Activated CD4-positive, alpha-beta T cell treated with anti-CD3 and anti-CD28 coated beads, Interleukin-2, Interleukin-4, amounts not matched to agents 100 ng/mL and 50 ng/mL, durations not matched to agents 16 hours and 8 hours (primary cell): ENCODE data around the gene BLOC1S5.
"Not testable (repeated sequence)": the region's sequence is repeated elsewhere in the genome, so short reads cannot be mapped to it uniquely, and the experiment has no call there.

Experiments used
- DNase-seq: peaks from one replicate; pipeline ENCODE4 v3.0.0-alpha.2; 2020; ENCODE audit warnings: low spot score

The BLOC1S5 gene

DNA sequence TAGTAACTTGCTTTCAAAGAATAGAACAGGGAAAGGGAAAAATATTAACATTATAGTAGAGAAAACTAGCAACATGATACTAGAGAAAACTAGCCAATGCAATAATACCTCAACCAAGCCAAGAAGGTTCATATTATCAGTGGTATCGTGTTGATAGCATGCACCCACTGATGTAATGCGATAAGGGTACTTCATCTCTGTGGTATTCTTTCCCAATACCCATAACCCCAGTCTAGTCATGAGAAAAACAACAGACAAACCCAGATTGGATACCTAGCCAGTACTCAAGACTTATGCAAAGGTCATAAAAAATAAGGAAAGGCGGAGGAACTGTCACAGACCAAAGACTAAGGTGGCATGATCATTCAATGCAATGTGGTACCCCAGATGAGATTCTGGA lies 21.0 kb downstream of the BLOC1S5 start:
- DNase-seq: no peak

DNA sequence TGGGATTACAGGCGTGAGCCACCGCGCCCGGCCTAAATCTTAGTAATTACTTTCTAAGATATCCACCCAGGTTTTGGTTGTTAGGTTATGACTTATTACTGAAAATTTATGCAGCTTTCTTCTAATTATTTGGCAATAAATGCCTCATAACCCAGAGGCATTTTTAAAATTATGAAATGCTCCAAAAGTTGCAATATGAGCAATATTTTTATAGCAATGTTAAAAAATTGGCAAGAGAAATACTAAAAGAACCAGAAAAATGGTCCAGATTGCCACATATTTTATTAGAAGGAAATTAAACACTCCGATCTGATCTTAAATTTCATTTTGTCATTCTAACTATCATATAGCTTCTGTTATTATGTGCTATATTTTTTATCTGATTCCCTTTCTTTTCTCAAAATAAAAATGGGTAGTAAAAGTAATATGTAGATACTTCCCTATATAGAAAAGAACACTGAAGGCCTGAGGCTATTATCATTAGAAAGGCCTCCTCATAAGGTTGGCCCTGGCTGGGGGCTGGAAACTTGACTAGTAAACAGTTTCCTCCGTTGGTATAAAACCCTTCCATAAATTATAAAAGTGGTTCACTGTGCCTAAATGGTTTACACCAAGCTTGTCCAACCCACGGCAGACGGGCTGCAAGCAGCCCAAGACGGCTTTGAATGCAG lies 22.1 kb downstream of the BLOC1S5 start:
- no peak for DNase-seq

DNA sequence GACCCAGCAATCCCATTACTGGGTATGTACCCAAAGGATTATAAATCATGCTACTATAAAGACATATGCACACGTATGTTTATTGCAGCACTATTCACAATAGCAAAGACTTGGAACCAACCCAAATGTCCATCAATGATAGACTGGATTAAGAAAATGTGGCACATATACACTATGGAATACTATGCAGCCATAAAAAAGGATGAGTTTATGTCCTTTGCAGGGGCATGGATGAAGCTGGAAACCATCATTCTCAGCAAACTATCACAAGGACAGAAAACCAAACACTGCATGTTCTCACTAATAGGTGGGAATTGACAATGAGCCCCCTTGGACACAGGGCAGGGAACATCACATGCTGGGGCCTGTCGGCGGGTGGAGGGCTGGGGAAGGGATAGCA lies 30.1 kb downstream of the BLOC1S5 start:
- DNase-seq: not testable (repeated sequence)

DNA sequence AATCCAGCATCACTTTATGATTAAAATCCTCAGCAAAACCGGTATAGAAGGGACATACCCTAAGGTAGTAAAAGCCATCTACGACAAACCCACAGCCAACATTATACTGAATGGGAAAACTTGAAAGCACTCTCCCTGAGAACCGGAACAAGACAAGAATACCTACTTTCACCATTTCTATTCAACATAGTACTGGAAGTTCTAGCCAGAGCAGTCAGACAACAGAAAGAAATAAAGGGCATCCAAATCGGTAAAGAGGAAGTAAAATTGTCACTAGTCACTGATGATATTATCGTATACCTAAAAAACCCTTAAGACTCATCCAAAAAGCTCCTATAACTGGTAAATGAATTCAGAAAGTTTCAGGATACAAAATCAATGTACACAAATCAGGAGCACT lies 33.3 kb downstream of the BLOC1S5 start:
- no peak for DNase-seq

DNA sequence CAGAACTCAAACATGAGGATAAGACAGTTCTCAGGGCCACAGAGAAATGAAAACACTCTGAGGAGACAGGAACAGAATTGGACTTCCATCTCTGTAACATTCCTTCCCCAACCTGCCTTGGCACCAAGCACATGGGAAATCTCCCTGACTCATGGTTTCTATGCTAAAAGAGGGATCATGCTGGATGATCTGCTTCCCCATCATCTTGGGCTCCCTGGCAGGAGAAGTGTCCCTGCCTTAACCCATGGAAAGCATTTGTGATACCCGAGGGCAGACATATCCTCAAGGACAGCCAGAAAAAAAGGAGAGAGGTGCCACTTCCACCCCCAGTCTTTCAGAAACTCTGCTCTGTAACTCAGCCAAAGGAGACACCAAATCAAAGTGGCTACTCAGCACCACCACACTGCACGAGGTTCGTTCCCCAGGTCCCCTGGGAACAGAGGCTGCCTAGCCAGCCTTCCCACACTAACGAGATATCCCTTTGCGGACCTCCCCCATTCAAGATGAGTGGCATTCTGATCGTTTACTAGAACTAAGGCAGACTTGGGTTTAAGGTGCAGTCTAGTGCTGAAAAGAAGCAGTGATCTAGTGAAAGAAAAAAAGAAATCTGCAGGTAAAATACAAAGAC lies 34.8 kb downstream of the BLOC1S5 start:
- no peak for DNase-seq

DNA sequence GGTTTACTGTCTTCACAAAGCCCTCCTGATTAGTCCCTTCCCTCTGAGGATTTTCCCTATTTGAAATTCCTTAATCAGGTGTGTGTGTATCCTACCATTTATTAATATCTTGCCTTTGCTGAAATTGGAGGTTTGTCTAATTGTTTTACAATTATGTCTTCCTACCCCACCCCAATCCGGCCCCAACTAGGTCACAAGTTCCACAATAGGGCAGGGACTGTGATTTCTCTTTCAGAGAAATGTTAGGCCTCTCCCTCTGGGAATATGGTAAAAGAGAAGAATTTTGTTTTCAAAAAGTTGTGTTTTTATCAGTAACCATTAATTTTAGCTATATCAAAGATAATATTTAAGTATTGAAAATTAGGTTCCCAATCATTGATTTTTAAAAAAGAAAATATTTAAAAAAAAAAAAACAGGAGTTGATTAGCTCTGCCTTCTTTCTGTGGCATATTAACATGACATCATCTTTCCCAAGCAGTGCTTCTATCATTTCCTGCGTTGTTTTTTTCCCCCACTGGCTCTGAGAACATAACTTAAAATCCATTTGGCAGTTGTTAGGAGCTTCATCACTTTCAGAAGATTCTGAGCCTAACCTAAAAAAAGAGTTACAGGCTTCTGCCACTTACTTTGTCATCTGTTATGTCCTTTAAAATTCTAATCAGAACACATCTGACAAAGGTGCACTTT lies 36.1 kb downstream of the BLOC1S5 start:
- no peak for DNase-seq

DNA sequence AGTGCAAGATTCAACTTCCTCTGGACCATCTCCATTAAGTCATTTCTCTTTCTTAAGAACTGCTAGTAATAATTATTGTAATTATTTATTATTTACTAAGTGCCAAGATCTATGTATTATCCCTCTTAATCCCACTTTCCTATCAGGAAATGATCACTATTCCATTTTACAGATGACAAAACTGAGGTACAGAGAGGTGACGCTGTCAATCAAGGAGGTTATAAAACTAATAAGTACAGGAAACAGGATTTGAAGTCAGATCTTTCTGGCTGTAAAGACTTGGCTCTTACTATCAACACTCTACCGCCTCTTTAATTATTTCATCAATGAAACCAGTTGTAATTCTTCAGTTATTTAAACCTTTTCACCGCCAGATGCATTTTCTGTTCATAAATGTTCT lies 37.4 kb downstream of the BLOC1S5 start:
- DNase-seq: no peak

DNA sequence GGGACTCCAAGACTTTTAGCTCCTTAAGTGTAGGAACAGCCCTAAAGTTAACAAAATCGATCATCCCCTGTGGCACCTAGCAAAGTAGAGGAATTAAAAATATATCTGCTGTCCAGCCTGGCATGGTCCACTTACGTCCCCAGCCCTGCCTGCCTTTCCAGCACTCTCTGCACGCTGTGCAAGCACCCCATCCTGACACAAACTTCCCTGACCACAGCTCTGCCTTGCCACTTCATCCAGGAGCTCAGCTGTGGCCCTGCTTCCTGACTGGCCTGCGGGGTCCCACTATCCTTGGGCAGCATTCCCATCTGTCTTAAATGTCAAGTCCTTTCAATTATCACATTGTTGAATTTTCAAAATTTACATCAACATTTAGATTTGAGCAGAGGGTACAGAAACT lies 39.0 kb downstream of the BLOC1S5 start:
- no peak for DNase-seq

DNA sequence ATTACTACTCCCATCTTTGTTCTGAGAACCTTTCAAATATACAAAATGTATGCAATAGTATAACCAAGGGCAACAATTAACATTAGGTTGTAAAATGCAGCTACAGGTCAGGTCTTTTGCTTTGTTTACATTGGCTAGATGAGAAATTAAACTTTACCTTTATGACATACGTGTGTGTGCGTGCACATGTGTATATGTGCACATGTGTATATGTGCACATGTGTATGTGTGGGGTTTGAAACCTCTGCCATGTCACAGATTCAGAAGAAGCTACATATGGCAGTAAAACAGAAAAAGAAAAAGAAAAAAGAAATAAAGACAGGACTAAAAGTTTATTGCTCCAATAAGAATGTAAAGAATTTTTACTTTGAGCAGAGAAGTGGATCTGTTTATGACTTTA lies 40.6 kb downstream of the BLOC1S5 start:
- DNase-seq: no peak

DNA sequence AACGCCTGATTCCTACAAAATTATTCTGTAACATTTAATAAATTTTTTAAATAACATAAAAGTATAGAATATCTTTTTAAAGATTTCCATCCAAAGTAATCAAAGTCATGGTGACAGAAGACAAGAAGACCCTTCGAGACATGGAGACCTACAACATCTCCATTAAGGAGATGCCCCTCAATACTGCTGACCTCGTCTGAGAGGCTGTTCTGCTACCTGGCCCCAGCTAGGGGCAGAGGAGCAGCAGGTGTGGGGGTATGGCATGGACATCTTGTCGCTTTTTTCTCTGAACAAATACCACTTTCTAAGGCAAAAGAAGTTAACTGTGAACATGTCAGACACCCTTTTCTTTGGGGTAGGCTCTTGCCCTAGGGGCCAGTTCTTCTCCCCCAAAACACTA lies 44.1 kb downstream of the BLOC1S5 start:
- DNase-seq: no peak

DNA sequence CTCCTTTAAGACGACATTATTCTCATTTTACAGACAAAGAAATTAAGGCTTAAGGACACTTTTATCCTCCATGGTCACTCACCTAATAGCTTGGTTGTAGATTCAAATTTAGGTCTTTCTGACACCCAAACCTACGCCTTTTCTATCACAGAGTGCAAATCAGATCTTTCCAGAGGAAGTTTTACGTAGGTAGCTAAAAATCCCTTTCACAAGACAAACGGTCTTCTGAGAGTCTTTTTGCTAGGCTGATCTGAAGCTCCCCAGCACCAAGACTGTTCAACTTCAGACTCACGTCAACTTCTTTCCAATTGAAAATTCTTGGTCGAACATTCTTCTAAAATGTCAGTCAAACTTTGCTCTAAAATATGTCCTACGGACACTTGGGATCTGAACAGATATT lies 46.5 kb downstream of the BLOC1S5 start:
- DNase-seq: no peak

DNA sequence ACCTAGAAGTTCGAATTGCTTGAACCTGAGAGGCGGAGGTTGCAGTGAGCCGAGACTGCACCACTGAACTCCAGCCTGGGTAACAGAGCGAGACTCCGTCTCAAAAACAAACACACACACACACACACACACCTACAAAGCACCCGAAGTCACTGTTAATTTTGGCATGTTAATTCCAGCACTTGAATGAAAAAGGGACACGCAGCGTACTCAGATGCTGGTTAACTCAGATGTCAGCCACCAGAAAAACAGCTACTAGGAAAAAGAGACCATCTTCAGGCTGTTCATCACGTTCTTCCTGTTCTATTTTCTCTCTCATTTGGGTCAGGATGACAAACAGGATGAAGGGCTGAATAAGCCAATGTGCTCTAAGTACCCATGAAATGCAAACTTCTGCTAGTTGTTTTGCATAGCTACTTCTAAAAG lies 46.9 kb downstream of the BLOC1S5 start:
- DNase-seq: peak; percentile 26

DNA sequence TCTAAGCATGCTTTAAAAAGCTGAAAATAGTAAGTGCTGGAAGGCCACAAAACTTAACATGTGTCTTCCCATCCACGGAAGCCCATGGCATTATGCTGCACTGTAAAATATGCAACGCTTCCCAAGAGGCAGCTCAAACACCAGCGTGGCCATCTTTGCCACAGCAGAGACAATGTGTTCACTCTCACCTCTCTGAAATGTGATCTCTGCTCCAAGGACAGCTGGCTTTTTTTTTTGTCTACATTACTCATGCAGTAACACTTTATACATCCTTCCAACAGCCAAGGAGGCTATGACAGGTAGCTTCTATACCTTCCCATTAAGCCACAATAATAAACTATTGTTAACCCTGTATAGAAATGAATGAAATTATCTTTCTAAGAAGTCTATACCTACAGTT lies 49.2 kb downstream of the BLOC1S5 start:
- DNase-seq: no peak

DNA sequence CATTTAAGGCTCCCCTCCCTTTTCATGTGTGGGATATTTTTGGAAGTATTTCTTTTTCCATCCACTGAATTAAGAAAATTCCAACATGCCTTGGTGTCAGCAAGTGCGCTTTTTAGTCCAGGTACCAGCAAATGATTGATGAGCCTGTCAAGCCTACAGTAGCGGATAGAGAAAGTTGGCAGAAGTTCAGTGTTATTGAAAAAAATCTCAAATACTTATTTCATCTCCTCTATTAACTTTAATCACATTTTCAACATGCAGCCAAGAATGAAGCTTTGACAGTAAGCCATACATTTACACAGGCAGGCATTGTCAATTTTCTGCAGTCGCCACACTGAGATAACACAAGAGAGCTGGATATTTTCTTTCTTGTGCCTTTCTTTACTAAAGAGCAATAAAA lies 50.4 kb downstream of the BLOC1S5 start:
- DNase-seq: no peak

DNA sequence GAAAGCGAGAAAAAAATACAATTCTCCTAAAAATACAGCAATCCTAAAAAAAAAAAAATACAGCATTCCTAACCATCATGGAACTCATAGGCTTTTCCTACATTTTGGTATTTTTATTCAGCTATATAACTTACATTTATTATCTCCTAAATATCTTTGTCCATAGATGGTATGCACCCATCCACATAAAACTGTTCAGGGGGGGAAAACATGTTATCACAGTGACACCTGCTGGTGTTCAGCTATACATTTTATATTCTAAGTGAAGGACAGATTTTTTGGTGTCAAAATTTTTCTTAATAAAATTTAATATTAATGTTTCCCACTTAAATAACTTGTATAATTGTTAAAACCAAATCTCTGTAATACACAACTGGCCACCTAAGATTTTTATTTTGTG lies 58.0 kb downstream of the BLOC1S5 start:
- no peak for DNase-seq

DNA sequence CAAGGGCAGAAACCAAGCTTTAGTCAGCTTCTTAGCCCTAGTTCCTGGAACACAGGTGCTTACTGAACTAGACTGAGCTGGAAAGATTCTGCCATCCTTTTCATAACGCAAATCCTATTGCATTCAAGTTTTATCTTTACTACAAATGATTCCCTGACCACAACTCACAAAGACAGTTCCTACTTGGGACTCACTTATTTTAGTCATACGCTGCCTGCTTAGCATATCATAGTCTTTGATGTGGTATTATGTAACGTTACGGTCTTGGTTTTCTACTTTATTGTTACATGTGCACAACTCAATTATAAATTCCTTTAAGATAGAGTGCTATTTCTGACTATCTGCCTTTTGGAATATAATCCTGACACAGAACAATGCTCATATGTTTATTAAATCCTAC lies 59.1 kb downstream of the BLOC1S5 start:
- DNase-seq: no peak

DNA sequence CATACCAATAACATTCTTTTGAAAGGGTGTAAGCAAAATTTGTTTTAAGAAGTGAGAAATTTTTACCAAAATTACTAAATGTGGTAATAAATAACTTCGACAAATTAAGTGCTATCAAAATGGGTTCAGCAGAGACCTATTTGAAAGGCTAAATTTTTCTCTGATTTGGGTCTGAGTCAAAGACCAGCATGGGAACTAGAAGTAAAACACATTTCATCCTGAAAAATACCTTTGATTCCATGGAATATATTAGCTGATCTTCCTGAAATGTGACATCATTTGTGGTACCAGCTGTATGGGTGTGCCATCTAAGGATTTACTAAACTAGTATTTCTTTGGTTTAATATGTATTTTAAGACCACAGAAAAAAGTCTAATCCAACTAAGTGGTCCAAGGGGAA lies 63.6 kb downstream of the BLOC1S5 start:
- DNase-seq: no peak

DNA sequence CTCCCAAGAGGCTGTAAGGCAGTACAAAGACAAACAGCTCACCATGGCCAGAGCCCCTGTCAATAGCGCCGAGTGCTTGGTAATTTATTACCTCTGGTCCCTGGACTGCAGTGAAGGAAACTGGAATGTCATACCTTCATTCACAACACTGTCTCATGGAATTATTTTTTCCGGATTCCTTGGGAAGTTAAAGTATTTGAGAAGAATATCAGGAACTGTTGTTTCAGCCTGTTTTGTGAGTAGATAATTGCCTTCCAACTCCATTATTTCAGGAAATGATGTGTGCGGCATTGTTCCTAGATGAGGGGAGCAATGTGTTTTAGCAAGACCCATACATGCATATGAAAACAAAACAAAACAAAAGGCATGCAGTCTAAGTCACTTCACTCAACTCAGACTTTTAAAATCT lies 64.0 kb downstream of the BLOC1S5 start:
- DNase-seq: no peak

DNA sequence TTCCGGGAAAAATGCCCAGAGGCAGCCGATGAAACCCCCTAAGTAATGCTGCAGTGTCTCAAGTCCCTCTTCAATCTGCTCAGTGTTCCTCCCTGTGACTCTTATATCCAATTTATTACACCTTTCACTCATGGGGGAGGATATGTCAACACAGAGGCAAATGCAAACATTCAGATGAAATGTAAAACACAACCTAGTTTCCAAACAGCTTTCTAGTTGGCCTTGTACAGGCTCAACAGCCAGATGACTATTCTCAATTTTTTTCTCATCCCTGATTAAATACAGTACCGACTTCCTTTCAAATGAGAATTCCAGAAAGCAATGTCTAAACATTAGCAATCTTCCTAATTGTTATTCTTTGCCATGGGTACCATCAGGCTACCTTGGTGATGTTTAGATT lies 65.0 kb downstream of the BLOC1S5 start:
- no peak for DNase-seq

DNA sequence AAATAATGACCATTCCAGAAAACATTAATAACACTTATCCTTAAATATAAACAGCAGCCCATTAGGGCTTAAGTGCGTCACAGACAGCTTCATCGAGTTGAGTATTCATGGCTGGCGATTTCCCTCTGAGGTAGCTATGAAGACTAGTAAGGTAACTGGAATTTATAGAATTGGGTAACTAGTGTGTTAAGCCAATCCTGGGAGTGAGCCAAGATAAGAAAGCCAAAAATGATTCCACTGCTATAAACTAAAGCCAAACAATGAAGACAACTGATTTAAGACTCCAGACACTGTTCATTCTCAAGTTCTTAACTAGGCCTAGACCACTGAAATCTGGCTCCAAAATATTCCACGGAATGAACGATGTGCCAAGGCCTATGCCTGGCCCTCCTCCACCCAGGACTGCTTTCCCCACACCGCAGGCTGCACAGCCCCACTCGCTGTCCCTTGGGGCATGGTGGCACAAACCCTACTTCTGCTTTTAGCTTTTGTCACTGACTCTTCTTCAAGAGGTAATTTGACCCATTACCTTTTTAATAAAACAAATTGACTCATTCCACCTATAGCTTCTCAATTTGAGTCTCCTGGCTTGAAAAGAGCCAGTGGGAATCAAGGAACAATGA lies 66.0 kb downstream of the BLOC1S5 start:
- DNase-seq: no peak

DNA sequence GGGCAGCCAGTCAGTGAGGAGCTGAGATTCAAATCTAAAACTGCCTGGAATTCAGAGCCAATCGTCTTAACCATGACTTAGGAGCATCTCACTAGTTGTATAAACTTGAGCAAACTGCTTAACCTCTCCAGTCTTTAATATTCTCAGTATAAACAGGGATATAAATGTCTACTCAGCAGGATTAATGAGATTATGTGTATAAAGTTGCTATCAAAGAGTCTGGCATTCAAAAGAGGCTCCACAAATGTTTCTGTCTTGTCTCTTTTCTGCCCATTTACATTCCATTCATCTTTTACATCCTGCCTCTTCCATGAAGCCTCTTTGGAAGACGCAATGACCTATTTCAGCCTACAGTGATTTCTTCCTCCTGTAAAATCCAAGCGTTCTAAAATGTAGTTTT lies 66.9 kb downstream of the BLOC1S5 start:
- no peak for DNase-seq

DNA sequence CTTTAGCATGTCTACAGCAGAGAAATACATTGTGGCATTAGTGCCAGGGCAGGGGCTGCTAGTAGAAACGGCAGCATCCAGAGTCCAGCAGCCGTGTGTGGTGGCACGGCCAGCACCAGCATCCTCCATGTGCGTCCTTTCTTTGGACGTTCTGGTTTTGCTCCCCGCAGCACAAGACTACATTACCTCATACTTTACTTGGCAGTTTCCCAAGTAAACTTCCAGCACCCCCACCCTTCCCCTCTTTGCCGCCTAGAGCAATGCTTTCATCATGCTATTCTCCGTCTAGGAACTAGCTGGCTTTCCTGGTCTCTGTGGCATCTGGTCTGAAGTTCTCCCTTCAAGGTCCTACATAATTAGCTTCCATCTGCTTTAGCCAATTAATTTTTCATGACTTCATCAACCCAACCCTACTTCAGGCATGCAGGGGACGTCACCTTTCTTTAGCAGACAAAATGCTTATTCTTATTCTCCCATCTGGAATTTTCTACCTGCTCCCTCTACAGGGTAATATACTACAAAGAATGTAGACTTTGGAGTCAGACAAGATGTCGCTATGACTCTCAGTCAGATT lies 67.6 kb downstream of the BLOC1S5 start:
- DNase-seq: no peak

DNA sequence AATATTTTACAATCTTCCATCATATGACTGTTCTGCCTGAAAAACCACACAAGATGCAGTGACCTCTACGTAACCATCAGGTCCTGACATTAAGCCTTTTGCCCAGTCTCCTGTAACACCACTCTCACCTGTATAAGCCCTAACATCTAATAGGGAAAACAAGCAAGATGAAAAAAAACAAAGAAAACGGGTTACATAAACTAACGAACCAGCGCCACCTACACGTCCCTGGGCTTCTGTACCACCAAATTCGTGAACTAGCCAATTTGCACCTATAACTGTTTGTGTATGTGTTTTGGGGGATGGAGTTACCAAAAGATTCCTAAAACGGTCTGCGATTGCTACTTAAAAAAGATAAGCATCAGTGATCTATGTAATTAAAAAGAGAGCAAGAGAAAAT lies 70.2 kb downstream of the BLOC1S5 start:
- no peak for DNase-seq
